ENCODE results near the gene RPL19.

- TF ChIP-seq CTCF (IDR thresholded peaks at IDR 0.05) (no peak), POLR2A (IDR thresholded peaks at IDR 0.05) (no peak)
These were observed 4.4 kb upstream of the RPL19 start for GRCh38 chr17:39195568-39196160.

All from testis (tissue), 2 donors.